ENCODE measurements around the gene NT5M.

DNA sequence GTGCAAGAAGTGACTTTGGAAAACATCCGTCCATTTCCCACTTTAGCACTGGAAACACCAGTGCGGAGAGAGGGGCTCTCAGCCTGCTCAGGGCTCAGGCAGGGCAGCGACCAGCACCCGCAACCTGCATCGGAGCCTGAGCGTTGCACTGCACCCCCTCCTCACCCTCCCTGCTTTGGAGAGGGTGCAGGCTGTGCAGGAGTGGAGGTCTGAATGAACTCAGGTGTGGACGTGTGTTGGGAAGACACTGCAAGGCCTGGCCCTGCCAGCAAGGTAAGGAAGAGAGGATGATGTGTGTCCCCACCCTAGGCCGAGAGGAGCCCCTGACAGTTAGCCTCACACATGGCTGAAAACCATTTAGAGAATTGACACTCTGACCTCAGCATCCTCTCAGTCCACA is 81.8 kb downstream of the NT5M start:
- TF ChIP-seq, protein P1, sequence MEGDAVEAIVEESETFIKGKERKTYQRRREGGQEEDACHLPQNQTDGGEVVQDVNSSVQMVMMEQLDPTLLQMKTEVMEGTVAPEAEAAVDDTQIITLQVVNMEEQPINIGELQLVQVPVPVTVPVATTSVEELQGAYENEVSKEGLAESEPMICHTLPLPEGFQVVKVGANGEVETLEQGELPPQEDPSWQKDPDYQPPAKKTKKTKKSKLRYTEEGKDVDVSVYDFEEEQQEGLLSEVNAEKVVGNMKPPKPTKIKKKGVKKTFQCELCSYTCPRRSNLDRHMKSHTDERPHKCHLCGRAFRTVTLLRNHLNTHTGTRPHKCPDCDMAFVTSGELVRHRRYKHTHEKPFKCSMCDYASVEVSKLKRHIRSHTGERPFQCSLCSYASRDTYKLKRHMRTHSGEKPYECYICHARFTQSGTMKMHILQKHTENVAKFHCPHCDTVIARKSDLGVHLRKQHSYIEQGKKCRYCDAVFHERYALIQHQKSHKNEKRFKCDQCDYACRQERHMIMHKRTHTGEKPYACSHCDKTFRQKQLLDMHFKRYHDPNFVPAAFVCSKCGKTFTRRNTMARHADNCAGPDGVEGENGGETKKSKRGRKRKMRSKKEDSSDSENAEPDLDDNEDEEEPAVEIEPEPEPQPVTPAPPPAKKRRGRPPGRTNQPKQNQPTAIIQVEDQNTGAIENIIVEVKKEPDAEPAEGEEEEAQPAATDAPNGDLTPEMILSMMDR (IDR thresholded peaks at IDR 0.05): no peak
- TF ChIP-seq EZH2 (IDR thresholded peaks at IDR 0.05): no peak
